CD4-positive, CD25-positive, alpha-beta regulatory T cell (primary cell): ENCODE measurements around the gene RIMBP3B. TPM values are rescaled to one million over a fixed set of nuclear protein-coding genes. Genes with fewer than 3 reads are reported as not detected.
A peak's percentile ranks its signal among the peaks of the same experiment; 100 is the strongest.
"Not testable (repeated sequence)": the region's sequence is repeated elsewhere in the genome, so short reads cannot be mapped to it uniquely, and the experiment has no call there.

Source experiments
- ATAC-seq, 2 donors: fragments of 150-1000 bp; cut with Tn5 transposase; one replicate each; pipeline ENCODE4 v1.10.0; 2021; ENCODE audit warnings: low read depth in 2 of 2, moderate number of reproducible peaks in 2 of 2, moderate library complexity in 1 of 2
- DNase-seq, 3 donors: peaks; one replicate each; pipeline versions ENCODE4 v3.0.0 to v3.0.0-alpha.2; 2012 to 2022; ENCODE audit warnings: mixed read lengths in 1 of 3
- H3K27ac ChIP-seq: one replicate; pipeline ENCODE4 v1.7.0; 2013; ENCODE audit warnings: mild to moderate bottlenecking, low read length; ENCODE audit not compliant: insufficient read depth, poor library complexity, severe bottlenecking
- H3K27me3 ChIP-seq: one replicate; pipeline ENCODE4 v1.7.0; 2013; ENCODE audit warnings: low read length; ENCODE audit not compliant: control insufficient read depth, insufficient read depth
- H3K36me3 ChIP-seq: one replicate; pipeline ENCODE4 v1.7.0; 2013; ENCODE audit warnings: mild to moderate bottlenecking, low read length, moderate library complexity; ENCODE audit not compliant: control insufficient read depth, insufficient read depth
- H3K4me1 ChIP-seq: 2 replicates; pipeline ENCODE4 v1.7.0; 2013; ENCODE audit warnings: mild to moderate bottlenecking, low read length; ENCODE audit not compliant: insufficient read depth, control insufficient read depth, poor library complexity, severe bottlenecking
- H3K4me3 ChIP-seq: one replicate; pipeline ENCODE4 v1.7.0; 2013; ENCODE audit warnings: low read depth, mild to moderate bottlenecking, low read length, moderate library complexity
- H3K9me3 ChIP-seq, 2 experiments: 1 replicate in 1 of 2; 2 replicates in 1 of 2; pipeline ENCODE4 v1.7.0; 2013; ENCODE audit warnings: low read length in 2 of 2, mild to moderate bottlenecking in 1 of 2, moderate library complexity in 1 of 2; ENCODE audit not compliant: control insufficient read depth in 2 of 2
- H3K27ac Mint-ChIP-seq, 3 donors: one replicate each; pipeline ENCODE4 v1.8.0; 2020 to 2022; ENCODE audit warnings: mild to moderate bottlenecking in 3 of 3, mixed read lengths in 3 of 3, moderate library complexity in 2 of 3
- H3K27me3 Mint-ChIP-seq: one replicate; pipeline ENCODE4 v1.8.0; 2022; ENCODE audit warnings: mild to moderate bottlenecking, mixed read lengths
- H3K36me3 Mint-ChIP-seq: one replicate; pipeline ENCODE4 v1.8.0; 2020; ENCODE audit warnings: mixed read lengths
- H3K4me1 Mint-ChIP-seq, 4 donors: one replicate each; pipeline ENCODE4 v1.8.0; 2020 to 2022; ENCODE audit warnings: mixed read lengths in 4 of 4, mild to moderate bottlenecking in 1 of 4
- H3K4me3 Mint-ChIP-seq, 4 donors: one replicate each; pipeline ENCODE4 v1.8.0; 2020 to 2022; ENCODE audit warnings: mild to moderate bottlenecking in 4 of 4, mixed read lengths in 4 of 4, moderate library complexity in 3 of 4
- H3K9me3 Mint-ChIP-seq, 7 donors: one replicate each; pipeline ENCODE4 v1.8.0; 2020 to 2022; ENCODE audit warnings: mixed read lengths in 7 of 7, mild to moderate bottlenecking in 3 of 7, moderate library complexity in 2 of 7
- polyA plus RNA-seq, 4 donors: library from polyadenylated mRNA; unstranded; fragments of 300-500 nt; fragmentation: Illumina TruSeq; gene quantifications; one replicate each; pipeline ENCODE4 v1.2.3, GENCODE V29; 2021
- total RNA-seq: library from RNA; stranded (reverse); gene quantifications from one replicate; pipeline ENCODE4 v1.2.3, GENCODE V29; 2022

Gene RIMBP3B
- total and polyA plus RNA-seq, 5 donors from 2014 or later = 0.32 to 0.63 (median 0.47) TPM; not detected in 2

DNA sequence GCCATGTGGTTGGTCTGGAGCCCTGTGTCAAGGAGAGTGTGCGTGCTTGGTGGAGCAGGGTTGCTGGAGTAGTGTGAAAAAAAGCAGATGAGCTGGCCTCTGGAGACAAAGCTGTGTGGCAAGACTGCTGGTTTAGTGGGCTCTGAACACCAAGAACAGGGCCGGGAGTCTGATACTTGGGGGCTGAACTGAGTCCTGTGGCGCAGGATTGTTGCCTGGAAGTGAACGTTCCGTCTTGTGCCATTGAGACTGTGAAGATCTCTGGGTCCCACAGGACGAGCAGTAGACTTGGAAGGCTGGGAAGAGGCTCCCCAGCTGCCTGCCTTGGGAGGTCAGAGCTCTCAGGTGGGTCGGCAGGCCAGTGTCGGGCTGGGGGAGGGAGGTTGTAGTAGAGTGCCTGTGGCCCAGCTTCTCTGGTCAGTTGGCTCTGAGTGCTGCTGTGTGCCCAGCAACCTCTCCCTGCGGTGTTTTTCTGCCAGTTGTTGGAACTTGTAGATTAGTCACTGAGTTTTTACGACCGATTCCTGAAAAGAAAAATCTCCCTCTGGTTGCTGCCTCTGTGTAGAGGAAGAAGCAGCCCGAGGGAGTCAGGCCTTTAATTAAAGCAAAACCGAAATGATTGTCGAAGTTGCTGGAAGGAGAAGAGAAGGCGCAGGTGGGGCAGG, 35.6 kb downstream of the RIMBP3B start:
- not testable (repeated sequence) for H3K9me3 Mint-ChIP-seq, H3K27ac ChIP-seq, H3K4me3 ChIP-seq, H3K4me1 Mint-ChIP-seq, DNase-seq, H3K27me3 Mint-ChIP-seq, H3K36me3 Mint-ChIP-seq, H3K27me3 ChIP-seq, H3K36me3 ChIP-seq, ATAC-seq, H3K27ac Mint-ChIP-seq, H3K4me1 ChIP-seq, H3K9me3 ChIP-seq, H3K4me3 Mint-ChIP-seq

DNA sequence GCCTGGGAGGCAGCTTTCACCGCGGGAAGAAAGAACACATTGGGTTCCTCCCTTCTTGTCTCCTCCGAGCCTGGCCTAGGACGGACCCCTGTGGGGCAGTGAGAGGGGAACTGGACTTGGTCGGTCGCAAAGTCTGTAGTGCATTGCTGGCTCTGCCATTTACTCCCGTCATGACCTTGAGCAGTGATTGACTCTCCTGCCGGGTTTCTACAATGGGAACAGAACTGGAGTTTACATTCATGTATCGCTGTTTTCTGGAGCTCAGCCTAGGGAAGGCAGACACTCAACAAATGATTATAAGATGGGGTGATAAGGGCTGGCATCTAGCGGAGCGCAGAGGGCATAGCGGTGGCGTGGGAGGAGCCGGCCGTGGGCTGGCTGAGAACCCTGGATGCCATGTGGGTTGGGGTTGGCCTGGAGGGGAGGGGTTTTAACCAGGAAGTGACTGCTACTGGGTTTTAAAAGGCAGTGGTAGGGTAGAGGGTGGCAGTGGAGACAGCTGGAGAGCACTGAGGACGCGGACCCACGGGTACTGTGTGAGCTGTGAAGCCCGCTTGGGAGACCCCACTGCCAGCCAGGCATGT, 36.7 kb downstream of the RIMBP3B start:
- not testable (repeated sequence) for H3K4me1 Mint-ChIP-seq, H3K27ac Mint-ChIP-seq, H3K36me3 Mint-ChIP-seq, H3K27me3 ChIP-seq, H3K36me3 ChIP-seq, H3K27me3 Mint-ChIP-seq, H3K4me3 Mint-ChIP-seq, H3K9me3 ChIP-seq, H3K4me1 ChIP-seq, H3K9me3 Mint-ChIP-seq, H3K27ac ChIP-seq, H3K4me3 ChIP-seq
- peak in 1 of 3 donors; percentile 33 for DNase-seq
- peak; percentile 82 to 84 for ATAC-seq

DNA sequence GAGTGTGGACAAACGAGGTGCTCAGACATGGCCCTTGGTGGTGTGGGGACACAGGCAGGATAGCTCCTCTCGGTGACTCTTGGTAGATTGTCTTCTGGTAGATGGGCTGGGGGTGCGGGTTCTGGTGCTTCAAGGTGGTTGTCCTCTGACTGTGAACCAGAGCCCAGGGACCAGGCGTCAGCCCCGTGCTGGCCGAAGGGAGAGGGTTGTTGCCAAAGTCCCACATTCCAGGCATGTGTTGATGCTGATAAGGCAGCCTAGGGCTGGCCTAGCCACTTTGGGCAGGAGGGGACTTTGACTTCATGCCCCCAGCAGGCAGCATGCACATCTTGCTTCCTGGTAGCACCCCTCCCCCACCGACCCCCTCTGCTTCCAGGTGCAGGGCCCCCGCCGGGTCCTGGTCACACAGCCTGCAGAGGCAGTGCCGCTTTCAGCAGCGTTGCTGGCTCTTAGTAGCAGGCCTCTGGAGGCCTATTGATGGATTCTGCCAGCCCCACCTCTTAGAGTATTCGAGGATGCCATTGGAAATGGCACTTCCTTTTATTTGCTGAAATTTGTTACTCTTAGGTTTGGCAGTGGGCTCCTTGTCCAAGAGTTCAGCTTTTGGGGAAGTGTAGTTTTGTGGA, 40.6 kb downstream of the RIMBP3B start:
- not testable (repeated sequence) for H3K27me3 Mint-ChIP-seq, H3K9me3 Mint-ChIP-seq, H3K27me3 ChIP-seq, H3K9me3 ChIP-seq, ATAC-seq, H3K4me1 Mint-ChIP-seq, H3K27ac ChIP-seq, H3K27ac Mint-ChIP-seq, H3K36me3 ChIP-seq, H3K4me3 Mint-ChIP-seq, H3K36me3 Mint-ChIP-seq, H3K4me1 ChIP-seq, H3K4me3 ChIP-seq, DNase-seq

DNA sequence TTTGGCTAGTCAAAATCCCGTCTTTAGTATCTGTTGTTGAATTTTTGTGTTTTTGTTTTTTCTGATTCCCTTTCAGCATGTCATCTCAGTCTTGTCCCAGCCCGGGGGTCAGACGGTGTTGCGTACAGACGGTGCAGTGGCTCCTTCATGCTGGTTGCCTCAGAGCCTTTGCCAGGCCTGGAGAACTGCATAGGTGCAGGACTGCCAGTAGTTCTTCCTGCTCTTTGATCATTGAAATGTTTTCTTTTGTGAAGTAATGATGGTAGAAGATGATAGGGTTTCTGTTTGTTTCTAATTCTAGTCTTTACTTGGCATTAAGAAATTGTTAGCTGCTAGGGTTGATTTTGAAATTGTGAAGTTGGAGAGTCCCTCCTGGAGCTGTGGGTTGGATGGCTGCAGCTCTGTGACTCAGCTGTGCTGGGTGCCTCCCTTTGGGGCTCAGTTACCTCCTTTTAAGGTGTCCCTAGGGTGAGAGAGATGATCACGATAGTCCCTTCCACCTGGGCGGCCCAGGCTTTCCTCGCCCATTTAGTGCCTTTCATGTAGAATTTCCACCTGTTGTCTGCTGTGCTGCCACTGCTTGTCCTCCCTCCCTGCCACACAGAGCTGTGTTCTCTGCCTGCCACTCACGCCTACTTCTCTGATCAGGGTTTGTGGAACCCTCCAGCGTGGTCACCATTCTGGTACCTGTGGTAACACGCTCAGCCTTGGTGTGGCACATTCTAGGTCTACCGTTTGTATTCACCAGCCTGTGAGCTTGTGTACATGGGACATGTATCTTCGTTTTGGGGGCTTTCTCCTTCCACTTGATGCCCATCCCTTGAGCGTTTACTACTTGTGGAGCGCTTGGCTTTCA, 51.1 kb downstream of the RIMBP3B start:
- not testable (repeated sequence) for H3K36me3 ChIP-seq, H3K27ac Mint-ChIP-seq, H3K36me3 Mint-ChIP-seq, H3K9me3 ChIP-seq, H3K4me3 ChIP-seq, H3K9me3 Mint-ChIP-seq, H3K4me1 Mint-ChIP-seq, H3K27me3 Mint-ChIP-seq, DNase-seq, H3K27me3 ChIP-seq, H3K4me3 Mint-ChIP-seq, H3K27ac ChIP-seq, H3K4me1 ChIP-seq
- peak; percentile 77 to 78 for ATAC-seq

DNA sequence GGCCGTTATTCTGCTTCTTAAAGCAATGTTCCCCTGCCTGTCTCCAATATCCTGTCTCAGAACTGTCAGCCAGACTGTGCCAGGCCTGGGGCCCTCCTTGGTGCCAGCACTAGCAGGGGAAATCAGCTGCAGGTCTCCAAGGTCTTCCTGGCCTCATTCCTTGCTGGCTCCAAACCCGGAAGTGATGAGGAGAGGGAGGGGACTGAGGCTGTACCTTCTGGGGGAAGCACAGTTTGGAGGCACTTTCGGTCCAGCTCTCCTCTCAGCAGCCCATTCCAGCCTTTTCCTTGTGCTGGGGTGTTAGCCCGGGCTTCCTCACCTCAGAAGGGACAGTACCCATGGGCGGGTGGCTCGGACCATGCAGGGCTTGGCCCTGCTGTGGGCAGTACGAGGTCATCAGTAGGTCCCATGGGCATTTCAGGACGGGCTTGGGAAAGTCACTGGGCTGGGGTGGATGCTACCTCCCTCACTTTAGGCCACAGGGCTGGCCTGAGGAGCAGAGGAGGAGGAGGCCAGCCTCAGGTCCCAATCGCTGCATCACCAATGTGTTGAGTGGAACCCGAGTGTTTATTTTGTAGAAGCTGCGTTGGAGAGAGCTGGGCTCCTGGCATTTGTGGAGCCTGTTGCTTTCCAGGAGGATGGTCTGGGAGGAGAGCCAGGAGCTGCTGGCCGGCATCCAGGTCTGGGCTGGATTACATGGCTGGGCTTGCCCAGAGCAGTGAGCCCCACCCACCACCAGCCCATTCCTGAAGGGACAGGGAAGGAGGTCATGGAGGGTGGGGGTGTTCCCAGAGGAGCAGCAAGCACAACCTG, 52.7 kb downstream of the RIMBP3B start:
- not testable (repeated sequence) for H3K27ac ChIP-seq, H3K27ac Mint-ChIP-seq, H3K4me3 ChIP-seq, H3K36me3 Mint-ChIP-seq, H3K36me3 ChIP-seq, DNase-seq, H3K4me1 Mint-ChIP-seq, H3K27me3 ChIP-seq, ATAC-seq, H3K4me1 ChIP-seq, H3K4me3 Mint-ChIP-seq, H3K27me3 Mint-ChIP-seq, H3K9me3 ChIP-seq, H3K9me3 Mint-ChIP-seq

DNA sequence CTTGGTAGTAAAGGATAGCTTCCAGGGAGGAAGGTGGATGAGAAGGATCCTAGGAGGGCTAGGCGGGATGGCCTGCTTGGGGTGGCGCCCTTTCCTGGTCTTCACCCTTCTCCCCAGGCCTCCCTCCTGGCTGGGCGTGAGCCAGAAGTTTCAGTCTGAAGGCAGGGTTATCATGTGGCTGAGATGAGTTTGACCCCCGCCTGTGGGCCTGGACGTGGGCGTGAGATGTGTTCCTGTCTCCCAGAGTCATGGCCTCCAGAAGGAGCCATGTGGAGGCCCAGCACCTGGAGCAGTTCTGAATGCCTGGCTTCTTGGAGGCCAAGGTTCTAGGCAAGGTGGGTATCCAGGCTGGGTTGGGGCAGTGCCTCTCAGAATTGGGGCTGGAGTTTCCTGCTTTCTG, 54.5 kb downstream of the RIMBP3B start:
- H3K4me3 ChIP-seq, H3K36me3 Mint-ChIP-seq, H3K9me3 Mint-ChIP-seq, H3K27ac ChIP-seq, H3K4me1 Mint-ChIP-seq, H3K4me1 ChIP-seq, ATAC-seq, H3K9me3 ChIP-seq, H3K4me3 Mint-ChIP-seq, H3K27me3 ChIP-seq, H3K36me3 ChIP-seq, DNase-seq, H3K27ac Mint-ChIP-seq, H3K27me3 Mint-ChIP-seq: not testable (repeated sequence)
